K562 (cell line): Measurements from ENCODE around the gene ASIC3. TPM values are rescaled to one million over a fixed set of nuclear protein-coding genes. Genes with fewer than 3 reads are reported as not detected.
A peak's percentile ranks its signal among the peaks of the same experiment; 100 is the strongest.

ENCODE experiments used
- ARID2 ChIP-seq: fragments of 450-650 bp; IDR thresholded peaks from 2 replicates; pipeline ENCODE4 v1.6.1; 2017; ENCODE audit warnings: antibody characterized with exemption, mild to moderate bottlenecking
- CHCHD3 ChIP-seq: fragments of 250-450 bp; sonication (Bioruptor Pico); IDR thresholded peaks from 2 replicates; pipeline ENCODE4 v2.1.2; 2022; ENCODE audit warnings: mild to moderate bottlenecking
- GTF2F1 ChIP-seq: IDR thresholded peaks from 2 replicates; pipeline ENCODE4 v1.6.1; 2011; ENCODE audit warnings: low read depth, low read length, improper control_type of control experiment
- MCM2 ChIP-seq: fragments of 450-650 bp; IDR thresholded peaks from 2 replicates; pipeline ENCODE4 v1.6.1; 2017; ENCODE audit warnings: low read depth, mild to moderate bottlenecking
- MED1 ChIP-seq: sonication (generic); formaldehyde crosslinking; IDR thresholded peaks from 2 replicates; pipeline ENCODE4 v1.8.1; 2023; ENCODE audit warnings: missing genetic modification reagents, borderline replicate concordance
- MTF1 ChIP-seq: fragments of 250-450 bp; sonication (Bioruptor Pico); IDR thresholded peaks from 2 replicates; pipeline ENCODE4 v1.9.0; 2021; ENCODE audit warnings: moderate library complexity, mild to moderate bottlenecking, inconsistent platforms, borderline replicate concordance
- MYBL2 ChIP-seq, 2 experiments: fragments of 450-650 bp in 1 of 2; sonication (generic) in 1 of 2; formaldehyde crosslinking in 1 of 2; IDR thresholded peaks; 2 replicates each; pipeline versions ENCODE4 v1.6.1 to v1.8.1; 2017 to 2022; ENCODE audit warnings: borderline replicate concordance in 1 of 2, inconsistent platforms in 1 of 2, low read depth in 1 of 2, mild to moderate bottlenecking in 1 of 2, missing genetic modification reagents in 1 of 2, moderate library complexity in 1 of 2
- NFXL1 ChIP-seq: fragments of 450-650 bp; formaldehyde crosslinking; IDR thresholded peaks from 2 replicates; pipeline ENCODE4 v1.4.0; 2021; ENCODE audit warnings: mild to moderate bottlenecking
- PTTG1 ChIP-seq: fragments of 450-650 bp; IDR thresholded peaks from 2 replicates; pipeline ENCODE4 v1.6.1; 2016; ENCODE audit warnings: low read depth, mild to moderate bottlenecking, missing genetic modification characterization, missing compliant biosample characterization
- SP1 ChIP-seq: sonication (generic); formaldehyde crosslinking; IDR thresholded peaks from 2 replicates; pipeline ENCODE4 v1.8.1; 2022; ENCODE audit warnings: mild to moderate bottlenecking, missing genetic modification reagents
- STAT5B ChIP-seq: fragments of 250-450 bp; sonication (Bioruptor Pico); IDR thresholded peaks from 2 replicates; pipeline ENCODE4 v1.8.0; 2021; ENCODE audit warnings: mild to moderate bottlenecking, inconsistent platforms
- ZC3H8 ChIP-seq: fragments of 450-650 bp; IDR thresholded peaks from 2 replicates; pipeline ENCODE4 v1.6.1; 2017
- ZKSCAN8 ChIP-seq: fragments of 200-800 bp; sonication (Bioruptor generic); IDR thresholded peaks from 2 replicates; pipeline ENCODE4 v1.6.1; 2016; ENCODE audit warnings: missing genetic modification characterization, missing compliant biosample characterization
- ZNF165 ChIP-seq: fragments of 250-450 bp; sonication (Bioruptor Pico); IDR thresholded peaks from 2 replicates; pipeline ENCODE4 v1.4.0; 2020; ENCODE audit warnings: borderline replicate concordance
- ZNF695 ChIP-seq: fragments of 450-650 bp; formaldehyde crosslinking; IDR thresholded peaks from 2 replicates; pipeline ENCODE4 v1.4.0; 2020; ENCODE audit warnings: mild to moderate bottlenecking, moderate library complexity
- polyA plus RNA-seq, 8 experiments: library from polyadenylated mRNA; depleted of rRNA in 4 of 8; stranded (reverse) in 5 of 8; unstranded in 3 of 8; fragments of >200 nt; fragmentation: Nextera tagmentation in 2 of 8; fragmentation: Illumina TruSeq in 1 of 8; extraction: Ambion mirVana in 2 of 8; extraction: Trizol in 1 of 8; gene quantifications; 2 replicates each; pipeline versions ENCODE4 v1.2.1 to v1.2.3, GENCODE V29; 2011 to 2014; ENCODE audit warnings: inconsistent platforms in 1 of 8, missing spikeins in 1 of 8
- total RNA-seq, 7 experiments: library from RNA; depleted of rRNA in 6 of 7; stranded (reverse); fragments of >200 nt in 6 of 7; fragmentation: Illumina TruSeq in 2 of 7; extraction: Trizol in 2 of 7; gene quantifications; 2 replicates each; pipeline versions ENCODE4 v1.2.1 to v1.2.3, GENCODE V29; 2011 to 2021; ENCODE audit warnings: low replicate concordance in 1 of 7
- TF ChIP-seq, protein P1 (sequence below): sonication (generic); formaldehyde crosslinking; IDR thresholded peaks from 2 replicates; pipeline ENCODE4 v1.8.0; 2022; ENCODE audit warnings: missing genetic modification reagents, mild to moderate bottlenecking, borderline replicate concordance
- TF ChIP-seq, protein P2 (sequence below), 2 experiments: fragments of 450-650 bp in 1 of 2; sonication (generic) in 1 of 2; formaldehyde crosslinking in 1 of 2; IDR thresholded peaks; 2 replicates each; pipeline versions ENCODE4 v1.7.1 to v1.9.0; 2016 to 2022; ENCODE audit warnings: inconsistent platforms in 1 of 2, mild to moderate bottlenecking in 1 of 2, missing genetic modification reagents in 1 of 2

Gene ASIC3
- total and polyA plus RNA-seq, 9 of the 15 experiments (the other 6 are each of a cell fraction or from before 2014, with no cell fraction given) = 0.11 to 5.0 (median 0.87) TPM

DNA sequence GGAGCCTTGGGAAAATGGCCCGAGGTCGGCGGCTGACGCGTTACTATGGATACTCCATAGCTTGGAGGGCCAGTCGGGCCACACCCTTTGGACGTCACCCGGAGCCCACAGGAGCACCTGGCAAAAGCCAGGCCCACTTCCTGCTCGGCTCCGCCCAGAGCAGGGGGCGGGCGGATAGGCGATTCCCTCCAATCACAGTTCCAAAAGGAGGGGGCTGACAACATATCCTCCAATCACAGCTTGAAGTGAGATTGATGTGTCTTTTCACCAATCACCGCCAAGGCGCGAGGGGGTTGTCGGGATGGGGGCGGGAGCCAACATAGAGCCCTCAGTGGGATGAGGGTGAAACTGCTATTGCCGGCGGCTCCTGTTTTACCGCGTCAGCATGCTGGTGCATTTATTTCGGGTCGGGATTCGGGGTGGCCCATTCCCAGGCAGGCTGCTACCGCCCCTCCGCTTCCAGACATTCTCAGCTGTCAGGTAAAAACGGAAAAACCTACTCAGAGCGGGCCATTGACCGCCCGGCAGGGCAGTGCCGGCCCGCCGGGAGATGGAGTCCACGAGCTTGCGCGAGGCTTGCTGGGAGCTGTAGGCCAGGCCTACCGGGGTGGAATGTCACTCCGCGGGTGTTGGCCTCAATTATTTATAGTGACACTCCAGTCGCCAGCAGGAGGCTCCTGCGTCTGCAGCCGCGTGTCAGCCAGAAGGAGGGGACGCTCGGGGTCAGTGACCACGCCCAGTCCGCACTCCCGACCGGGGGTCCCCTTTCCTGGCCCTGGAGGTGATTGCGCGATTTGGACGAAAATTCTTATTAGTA, 20.0 kb upstream of the ASIC3 start, which contains the start of gene ABCB8 (continued):
- no peak for TF ChIP-seq CHCHD3 (CRISPR knock-in tag)
- TF ChIP-seq, protein P1, sequence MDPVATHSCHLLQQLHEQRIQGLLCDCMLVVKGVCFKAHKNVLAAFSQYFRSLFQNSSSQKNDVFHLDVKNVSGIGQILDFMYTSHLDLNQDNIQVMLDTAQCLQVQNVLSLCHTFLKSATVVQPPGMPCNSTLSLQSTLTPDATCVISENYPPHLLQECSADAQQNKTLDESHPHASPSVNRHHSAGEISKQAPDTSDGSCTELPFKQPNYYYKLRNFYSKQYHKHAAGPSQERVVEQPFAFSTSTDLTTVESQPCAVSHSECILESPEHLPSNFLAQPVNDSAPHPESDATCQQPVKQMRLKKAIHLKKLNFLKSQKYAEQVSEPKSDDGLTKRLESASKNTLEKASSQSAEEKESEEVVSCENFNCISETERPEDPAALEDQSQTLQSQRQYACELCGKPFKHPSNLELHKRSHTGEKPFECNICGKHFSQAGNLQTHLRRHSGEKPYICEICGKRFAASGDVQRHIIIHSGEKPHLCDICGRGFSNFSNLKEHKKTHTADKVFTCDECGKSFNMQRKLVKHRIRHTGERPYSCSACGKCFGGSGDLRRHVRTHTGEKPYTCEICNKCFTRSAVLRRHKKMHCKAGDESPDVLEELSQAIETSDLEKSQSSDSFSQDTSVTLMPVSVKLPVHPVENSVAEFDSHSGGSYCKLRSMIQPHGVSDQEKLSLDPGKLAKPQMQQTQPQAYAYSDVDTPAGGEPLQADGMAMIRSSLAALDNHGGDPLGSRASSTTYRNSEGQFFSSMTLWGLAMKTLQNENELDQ (CRISPR knock-in tag) = no peak
- TF ChIP-seq ZNF165 = no peak
- no peak for TF ChIP-seq GTF2F1
- TF ChIP-seq ARID2 = peak; percentile 53; the same call in 1 of the 2 replicates
- TF ChIP-seq MCM2 = no peak
- TF ChIP-seq MYBL2 (IDR thresholded peaks at IDR 0.05; ENCODE audit: low read depth) = no peak
- no peak for TF ChIP-seq MYBL2 (CRISPR knock-in tag; IDR thresholded peaks at IDR 0.05; ENCODE audit: borderline replicate concordance)
- no peak for TF ChIP-seq ZNF695 (CRISPR knock-in tag)
- TF ChIP-seq PTTG1 (tag) = no peak
- peak; percentile 97 for TF ChIP-seq SP1 (CRISPR knock-in tag)
- TF ChIP-seq ZC3H8 = no peak
- TF ChIP-seq STAT5B = no peak
- TF ChIP-seq, protein P2, sequence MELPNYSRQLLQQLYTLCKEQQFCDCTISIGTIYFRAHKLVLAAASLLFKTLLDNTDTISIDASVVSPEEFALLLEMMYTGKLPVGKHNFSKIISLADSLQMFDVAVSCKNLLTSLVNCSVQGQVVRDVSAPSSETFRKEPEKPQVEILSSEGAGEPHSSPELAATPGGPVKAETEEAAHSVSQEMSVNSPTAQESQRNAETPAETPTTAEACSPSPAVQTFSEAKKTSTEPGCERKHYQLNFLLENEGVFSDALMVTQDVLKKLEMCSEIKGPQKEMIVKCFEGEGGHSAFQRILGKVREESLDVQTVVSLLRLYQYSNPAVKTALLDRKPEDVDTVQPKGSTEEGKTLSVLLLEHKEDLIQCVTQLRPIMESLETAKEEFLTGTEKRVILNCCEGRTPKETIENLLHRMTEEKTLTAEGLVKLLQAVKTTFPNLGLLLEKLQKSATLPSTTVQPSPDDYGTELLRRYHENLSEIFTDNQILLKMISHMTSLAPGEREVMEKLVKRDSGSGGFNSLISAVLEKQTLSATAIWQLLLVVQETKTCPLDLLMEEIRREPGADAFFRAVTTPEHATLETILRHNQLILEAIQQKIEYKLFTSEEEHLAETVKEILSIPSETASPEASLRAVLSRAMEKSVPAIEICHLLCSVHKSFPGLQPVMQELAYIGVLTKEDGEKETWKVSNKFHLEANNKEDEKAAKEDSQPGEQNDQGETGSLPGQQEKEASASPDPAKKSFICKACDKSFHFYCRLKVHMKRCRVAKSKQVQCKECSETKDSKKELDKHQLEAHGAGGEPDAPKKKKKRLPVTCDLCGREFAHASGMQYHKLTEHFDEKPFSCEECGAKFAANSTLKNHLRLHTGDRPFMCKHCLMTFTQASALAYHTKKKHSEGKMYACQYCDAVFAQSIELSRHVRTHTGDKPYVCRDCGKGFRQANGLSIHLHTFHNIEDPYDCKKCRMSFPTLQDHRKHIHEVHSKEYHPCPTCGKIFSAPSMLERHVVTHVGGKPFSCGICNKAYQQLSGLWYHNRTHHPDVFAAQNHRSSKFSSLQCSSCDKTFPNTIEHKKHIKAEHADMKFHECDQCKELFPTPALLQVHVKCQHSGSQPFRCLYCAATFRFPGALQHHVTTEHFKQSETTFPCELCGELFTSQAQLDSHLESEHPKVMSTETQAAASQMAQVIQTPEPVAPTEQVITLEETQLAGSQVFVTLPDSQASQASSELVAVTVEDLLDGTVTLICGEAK (IDR thresholded peaks at IDR 0.05) = peak; percentile 62
- TF ChIP-seq, protein P2 (CRISPR knock-in tag; IDR thresholded peaks at IDR 0.05) = no peak
- TF ChIP-seq ZKSCAN8 = no peak
- no peak for TF ChIP-seq MED1 (CRISPR knock-in tag)
- no peak for TF ChIP-seq NFXL1
- no peak for TF ChIP-seq MTF1 (CRISPR knock-in tag)
